C1 segment of cervical spinal cord (tissue), 14 donors: ENCODE data around the gene TLN1.

Source experiments
- DNase-seq, 14 donors: peaks; one replicate each; lab custom pipeline; 2025; lab: John Stamatoyannopoulos, UW

The TLN1 gene

DNA sequence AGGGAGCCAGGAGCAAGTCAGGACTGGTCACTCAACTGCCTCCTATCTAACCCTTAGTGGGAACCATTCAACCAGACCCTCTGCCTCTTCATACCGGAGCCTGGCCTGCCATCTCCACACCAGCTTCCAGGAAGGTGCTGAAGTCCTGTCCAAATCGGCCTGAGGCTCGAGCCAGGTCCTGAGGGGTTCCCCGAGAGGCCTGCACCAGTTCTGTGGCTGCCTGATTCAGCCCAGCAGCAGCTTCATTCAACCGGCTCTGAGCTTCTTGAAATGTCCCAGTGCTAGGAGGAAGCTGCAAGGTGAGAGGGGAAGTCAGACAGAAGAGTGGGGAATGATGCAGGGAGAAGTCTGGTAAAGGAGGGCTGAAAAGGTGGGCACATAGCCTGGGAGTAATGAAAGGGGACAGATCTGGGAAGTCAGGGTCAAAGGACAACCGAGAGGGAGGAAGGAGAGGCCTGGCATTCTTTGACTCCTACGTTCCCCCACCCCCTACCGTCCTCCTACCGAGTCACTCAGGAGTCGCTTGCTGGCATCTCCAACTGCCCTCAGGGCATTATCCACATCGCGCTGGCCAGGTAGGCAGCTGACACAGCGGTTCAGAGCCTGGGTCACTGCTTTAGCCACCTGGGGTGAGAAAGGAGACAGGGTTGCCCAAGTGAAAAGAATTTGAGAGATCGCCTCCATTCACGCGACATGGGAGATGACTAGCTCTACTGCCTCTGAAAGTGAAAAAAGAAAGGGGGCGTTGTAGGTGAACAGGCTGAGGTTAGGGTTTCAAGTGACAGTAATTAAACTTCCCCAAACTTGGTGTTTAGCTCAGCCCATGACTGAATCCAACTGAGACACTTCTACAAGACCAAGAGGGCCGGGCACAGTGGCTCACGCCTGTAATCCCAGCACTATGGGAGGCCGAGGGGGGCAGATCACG is 20.2 kb downstream of the TLN1 start:
- no peak for DNase-seq

DNA sequence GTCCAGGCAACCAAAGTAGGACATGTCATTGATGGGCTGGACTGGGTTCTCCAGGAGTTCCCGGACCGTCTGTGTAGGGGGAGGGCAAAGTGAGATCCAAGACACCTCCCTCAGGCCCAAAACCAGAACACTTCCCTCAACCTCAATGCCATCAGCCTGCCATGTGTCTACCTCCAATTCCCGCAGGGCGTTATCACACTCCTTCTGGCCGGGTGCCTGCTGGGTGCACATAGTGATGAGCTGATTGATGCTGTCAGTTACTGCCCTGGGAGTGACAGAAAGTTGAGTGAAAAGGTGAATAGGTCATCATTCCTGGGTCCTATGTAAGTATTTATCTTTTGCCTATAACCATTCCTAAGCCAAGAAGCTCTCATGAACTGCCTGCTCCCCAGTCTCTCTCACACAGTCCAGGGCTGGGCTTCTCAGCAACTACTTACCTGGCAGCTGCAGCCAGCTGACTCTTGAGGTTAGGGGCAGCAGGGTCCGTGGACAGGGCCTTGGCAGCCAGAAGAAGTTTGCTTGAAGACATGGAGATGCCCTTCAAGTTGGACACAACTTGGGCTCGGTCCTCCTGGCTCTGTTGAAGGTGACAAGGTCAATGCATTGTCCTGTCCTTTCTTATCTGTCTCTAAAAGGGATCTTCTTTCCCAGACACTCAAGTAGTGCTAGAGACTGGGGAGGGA is 21.0 kb downstream of the TLN1 start:
- no peak for DNase-seq

DNA sequence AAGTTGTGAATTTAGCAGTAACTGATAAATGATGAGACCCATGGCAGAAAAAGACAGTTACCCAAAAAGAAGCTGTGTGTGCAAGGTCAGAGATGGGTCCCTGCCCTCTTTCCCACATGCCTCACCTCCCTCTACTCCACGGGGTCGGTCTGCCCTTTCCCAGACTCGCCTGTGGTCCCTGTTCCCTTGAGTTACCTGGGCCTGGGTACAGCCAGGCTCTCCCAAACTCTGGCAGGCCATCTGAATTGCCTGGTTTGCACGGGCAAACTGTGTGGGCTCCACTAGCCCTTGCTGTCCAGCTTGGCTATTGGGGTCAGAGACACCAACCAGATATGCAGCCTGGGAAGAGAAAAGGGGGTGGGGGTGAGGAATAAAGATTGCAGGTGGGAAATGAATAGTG is 23.8 kb downstream of the TLN1 start:
- DNase-seq: no peak

DNA sequence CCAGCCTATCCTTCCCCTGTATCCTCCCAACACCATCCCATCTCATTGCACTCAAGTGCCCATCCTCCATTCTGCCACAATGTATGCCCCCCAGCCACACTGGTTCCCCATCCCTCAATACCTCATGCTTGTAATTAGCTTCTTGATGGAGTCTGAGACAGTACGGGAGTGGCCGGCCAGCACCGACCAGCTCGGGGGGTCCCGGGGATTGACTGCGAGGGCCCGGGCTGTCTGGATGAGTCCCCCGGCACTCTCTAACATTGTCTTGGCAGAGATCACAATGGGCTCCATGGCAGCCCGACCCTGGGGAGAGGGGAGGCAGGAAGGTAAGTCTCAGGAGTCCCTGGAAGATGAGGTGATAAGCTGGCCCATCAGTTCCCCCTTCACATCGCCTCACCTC is 25.0 kb downstream of the TLN1 start:
- DNase-seq: no peak

DNA sequence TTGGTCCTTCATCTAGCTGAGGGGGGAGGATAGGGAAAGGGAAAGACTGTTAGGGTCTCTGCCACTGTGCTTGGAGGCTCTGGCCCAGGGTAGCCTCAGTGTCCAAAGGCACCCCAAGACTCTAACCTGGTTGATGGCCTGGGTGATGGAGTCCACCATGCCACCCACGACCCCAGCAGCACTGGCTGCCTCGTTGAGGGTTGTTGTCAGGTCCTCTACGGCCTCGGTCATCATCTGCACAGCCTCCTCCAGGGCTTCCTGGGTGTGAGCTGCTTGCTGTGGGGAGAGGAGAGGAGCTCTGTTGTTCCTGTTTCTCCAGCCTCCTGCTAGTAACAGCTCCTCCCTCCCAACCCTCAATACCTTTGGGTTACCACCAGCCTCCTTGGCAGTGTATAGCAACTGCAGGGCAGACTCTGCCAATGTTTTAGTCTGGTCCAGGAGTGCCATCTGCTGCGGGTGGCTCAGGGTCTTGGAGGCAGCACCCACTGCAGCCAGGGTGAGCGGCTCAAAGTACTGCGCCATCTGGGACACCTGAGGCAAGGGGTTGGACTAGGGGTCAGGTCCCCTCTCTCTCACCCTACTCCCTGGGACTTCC is 26.1 kb downstream of the TLN1 start:
- peak in 1 of 14 donors; percentile 92 for DNase-seq

DNA sequence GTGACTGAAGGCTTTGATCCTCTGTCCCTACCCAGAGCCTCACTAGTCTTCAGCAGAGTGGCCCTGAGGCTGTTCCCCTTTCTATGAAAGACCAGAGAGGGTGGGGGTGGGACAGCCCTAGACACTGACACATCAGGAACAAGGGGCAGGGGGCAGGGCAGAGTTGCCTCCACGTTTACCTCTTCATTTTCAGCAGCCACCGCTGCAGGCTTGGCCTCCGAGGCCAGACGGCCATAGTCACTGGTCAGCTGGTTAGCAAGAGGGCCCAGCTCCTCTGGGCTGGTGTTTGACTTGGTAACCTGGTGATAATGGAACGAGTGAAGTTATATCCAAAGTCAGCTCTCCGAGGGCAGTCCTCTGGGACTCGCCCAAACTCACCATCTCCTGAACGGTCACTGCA is 26.6 kb downstream of the TLN1 start:
- no peak for DNase-seq

DNA sequence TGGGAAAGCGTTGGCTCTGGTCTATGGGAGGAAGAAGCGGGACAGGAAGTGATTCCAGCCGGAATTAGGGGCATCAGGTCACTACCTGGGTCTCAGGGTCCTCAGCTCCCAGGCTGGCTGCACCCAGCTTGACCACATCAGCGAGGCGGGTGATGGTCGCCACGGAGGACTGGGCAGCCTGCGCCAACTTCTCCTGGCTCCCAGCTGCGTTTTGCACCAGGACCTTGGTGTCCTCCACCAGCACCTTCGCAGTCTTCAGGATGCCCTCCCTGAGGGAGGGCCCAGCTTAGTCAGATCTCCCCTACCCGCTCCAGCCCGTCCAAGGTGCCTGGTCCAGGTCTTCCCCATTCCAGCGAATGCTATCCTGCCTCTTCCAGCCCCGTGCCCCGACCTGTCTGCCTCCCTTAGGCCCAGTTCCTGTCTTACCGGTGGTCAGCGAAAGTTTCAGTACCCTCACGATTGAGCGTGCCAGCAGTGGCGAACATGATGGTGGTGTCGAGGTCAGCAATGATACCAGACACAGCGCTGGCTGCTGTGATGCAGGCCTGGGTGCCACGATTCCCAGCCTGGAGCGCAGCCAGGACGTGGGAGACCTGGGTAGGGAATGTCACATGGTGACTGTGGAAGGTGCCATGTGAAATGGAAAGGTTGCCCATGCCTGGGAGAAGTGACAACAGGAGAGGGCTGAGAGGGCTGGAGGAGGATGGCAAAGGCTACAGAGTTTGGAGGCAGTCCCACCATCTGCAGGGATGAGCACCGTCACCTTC is 27.9 kb downstream of the TLN1 start:
- DNase-seq: no peak

DNA sequence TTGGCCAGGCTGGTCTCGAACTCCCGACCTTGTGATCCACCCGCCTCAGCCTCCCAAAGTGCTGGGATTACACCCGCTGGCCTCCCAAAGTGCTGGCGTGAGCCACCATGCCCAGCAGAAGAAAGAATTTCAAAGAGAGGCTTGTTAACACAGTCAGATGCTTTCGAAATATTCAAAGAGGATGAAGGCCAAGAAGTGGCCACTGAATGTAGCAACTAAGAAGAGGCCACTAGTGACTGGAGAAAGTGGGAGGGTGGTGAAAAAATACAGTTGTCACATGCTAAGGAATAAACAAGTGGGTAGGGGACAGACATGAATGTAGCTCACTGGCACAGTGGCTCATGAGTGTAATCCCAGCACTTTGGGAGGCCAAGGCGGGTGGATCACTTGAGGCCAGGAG is 29.3 kb downstream of the TLN1 start:
- no peak for DNase-seq

DNA sequence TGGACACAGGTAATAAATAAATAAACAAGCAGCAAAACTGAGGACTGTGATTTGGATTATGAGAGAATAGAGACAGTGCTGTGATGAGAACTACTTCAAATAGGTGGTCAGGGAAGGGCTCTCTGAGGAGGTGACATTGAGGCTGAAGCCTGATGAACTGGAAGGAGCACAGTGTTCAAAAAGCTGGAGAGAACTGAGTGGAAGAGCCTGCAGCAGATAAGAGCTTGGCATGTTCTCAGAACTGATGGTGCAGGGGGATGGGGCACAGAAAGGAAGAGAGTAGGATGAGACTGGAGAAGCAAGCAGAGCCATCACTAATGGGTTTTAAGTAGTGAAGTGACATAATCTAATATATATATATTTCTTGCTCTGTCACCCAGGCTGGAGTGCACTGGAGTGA is 31.1 kb downstream of the TLN1 start:
- DNase-seq: no peak

DNA sequence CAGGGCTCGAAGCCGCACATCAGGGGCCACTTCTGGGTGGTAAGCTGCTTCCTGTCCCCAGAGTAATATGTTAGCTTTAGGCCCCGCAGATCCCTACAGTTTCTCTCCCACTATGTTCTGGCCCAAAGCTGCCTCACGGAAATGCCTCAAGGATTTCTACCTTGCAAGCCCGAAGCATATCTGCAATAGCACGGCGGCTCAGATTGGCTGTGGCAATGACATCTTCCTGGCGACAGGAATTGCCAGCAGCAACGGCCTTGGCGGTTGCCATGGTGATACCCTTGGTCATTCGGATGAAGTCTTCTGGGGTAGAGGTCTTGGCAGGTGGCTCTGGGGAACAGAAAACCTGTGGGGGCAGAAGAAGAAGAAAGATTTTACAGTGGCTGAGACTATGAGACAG is 32.0 kb downstream of the TLN1 start:
- no peak for DNase-seq

DNA sequence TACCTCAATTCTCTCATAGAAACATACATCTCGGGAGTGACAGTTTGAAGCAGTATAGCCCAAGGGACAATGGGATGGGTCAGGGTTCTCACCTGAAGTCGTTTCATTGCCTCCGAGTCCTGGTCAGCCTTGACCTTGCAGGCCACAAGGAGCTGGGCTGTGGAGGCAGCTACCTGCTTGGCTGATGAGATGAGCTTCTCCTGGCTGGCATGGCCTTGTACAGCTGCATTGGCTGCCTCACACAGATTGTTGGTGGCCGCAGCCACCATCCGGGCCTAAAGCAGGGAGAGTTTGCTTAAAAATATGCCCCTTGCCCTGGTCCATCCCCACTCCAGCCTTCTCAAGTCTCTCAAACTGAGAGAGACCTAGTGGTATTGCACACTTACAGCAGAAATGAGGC is 33.8 kb downstream of the TLN1 start:
- DNase-seq: no peak

DNA sequence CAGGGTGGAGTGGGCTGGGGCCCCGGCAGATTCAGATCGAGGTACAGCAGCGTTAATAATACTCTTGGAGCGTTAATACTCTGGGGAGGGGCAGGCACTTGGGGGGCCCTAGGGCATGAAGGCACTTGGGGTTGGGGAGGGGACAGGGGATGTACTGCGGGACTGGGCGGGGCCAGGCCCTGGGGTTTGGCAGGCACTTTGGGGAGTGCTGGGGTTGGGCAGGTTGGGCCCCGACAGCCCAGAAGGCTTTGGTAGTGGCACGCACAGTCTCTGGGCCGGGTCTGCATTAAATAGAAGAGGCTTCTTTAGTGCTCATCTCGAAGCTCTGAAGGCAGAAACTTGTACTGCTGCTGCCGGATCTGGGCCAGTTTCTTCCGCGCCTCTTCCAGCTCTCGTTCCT is 34.5 kb downstream of the TLN1 start:
- DNase-seq: no peak

DNA sequence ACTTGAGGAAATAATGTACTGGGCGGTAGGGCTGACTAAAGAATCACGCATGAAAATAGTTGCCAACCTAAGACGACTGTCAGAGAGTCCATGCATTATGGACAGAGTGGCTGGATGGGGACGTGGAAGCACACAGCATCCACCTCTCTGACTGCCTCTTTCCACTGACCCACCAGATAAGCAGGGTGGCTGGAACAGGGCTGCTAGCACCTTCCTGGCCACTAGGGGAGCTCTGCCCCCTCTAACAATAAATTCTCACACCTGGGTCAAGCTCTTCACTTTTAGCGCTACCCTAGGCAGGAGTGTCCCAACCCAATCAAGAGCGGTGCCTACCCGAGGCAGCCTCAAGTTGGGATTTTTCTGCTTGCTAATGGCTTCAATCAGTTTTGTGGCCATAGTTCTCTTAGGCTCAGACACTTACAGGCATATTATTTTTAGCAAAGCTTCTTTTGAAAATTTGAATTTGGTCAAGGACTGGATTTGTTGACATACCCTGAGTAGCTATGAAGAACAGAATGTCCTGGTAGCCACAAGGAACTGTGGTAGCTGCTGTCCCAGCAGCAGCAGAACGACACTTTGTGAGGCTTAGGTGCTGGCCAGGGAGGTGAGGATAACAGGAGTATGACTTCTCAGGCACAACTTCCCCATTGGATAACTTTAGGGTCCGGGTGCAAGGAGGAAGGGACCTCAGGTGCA is 35.3 kb downstream of the TLN1 start:
- DNase-seq: peak in 6 of 14 donors; percentile 5 to 56 (median 15)

DNA sequence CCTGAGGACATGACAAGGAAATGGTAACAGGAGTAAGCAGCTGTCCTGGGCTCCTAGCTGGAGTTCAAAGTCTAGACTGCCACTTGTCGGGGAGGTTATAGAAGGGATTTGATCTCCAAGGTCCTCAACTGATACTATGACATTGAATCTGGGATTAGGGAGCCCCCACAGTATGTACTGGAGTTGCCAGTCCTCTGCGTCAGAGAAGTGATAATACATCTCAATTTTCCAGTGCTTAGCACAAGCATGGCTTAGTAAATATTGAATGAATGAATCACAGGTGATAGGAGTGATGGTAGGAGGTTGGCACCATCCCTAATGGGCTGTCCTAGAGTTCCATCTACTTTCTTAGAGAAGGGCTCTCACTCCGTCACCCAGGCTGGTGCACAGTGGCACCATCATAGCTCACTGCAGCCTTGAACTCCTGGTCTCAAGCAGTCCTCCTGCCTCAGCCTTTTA is 36.0 kb downstream of the TLN1 start:
- DNase-seq: no peak

DNA sequence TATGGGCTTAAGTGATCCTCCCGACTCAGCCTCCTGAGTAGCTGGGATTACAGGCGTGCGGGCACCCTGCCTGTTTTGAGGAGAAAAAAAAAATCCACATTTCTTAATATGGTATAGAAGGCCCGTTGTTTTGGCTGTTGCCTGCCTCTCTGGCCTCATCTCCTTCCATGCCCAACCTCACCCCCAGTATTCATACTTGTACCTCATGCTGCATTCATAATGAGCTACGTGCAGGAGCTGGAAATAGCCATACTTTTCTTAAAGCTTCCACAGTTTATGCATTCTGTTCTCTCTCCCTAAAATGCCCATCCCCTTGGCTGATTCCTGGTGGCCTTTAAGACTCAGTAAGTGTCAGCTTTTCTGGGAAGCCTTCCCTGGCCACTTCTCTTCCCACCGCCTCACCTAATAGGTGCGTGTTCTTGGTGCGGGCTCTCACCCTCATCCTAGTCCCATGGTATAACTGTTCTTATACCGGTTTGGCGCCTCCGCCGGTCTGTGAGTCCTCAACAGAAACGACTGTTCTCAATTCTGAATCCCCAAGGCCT is 40.2 kb downstream of the TLN1 start:
- DNase-seq: no peak

DNA sequence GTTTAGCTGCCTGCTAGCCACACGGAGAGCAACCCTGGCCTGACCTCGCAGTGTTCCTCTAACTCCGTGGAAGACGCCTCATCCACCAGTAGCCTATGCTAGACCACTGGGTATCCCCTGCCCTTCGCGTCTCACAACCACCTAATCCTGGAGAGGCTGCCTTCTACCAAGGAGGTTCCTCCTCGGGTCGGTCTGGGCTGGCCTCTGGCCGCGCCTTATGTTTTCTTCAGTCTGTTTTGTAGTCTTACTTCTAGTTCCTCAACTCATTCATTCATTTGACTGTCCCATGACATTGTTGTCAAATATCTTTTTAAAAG is 40.7 kb downstream of the TLN1 start:
- DNase-seq: peak in 3 of 14 donors; percentile 46 to 67 (median 49)

DNA sequence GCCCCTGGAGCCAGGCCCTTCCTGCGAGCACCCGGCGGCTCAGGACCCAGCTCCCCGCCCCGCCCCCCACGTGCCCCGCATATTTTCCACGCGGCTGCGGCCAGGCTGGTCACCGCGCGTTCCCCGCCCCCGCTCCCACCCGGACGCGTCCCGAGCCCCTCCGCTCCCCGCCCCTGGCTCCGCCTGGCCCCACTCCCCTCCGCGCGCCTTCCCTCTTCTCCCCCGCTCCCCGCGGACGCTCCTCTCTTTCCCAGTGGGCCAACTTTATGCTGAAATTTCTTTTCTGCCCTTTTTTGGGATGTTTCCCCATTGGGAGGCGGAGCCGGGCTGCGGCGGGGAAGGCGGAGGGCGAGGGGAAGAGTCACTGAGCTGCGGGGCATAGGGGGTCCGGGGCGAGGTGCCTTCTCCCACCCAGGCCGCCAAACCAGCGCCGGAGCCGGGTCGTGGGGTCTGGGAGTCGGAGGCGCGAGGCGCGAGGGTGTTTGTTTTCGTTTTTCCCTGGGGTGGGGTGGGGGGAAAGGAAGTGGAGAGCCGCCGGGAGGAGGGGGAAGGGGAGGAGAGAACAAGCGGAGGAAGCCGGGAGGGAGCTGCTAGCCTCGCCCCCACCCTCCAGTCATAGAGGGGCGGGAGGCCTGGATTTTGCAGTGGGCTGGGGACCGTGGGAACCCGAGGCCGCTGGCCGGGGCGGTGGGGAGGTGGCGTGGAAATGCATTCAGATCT is 41.2 kb downstream of the TLN1 start:
- DNase-seq: peak in 10 of 14 donors; percentile 21 to 67 (median 40)

DNA sequence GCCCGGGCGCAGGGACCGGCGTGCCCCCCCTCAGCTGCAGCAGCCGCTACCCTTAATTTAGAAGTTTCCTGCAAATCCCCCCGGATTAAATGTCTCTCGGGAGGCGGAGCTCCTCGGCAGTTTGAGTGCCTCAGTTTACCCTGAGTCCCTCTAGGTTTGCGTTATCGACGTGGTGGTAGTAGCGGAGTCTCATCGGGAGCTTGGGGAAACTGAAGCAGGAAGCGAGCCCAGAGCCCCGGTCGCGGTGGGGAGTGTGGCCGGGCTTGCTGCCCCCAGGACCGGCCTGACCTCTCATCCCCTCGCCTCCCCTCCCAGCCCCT is 41.7 kb downstream of the TLN1 start:
- peak in 1 of 14 donors; percentile 37 for DNase-seq

DNA sequence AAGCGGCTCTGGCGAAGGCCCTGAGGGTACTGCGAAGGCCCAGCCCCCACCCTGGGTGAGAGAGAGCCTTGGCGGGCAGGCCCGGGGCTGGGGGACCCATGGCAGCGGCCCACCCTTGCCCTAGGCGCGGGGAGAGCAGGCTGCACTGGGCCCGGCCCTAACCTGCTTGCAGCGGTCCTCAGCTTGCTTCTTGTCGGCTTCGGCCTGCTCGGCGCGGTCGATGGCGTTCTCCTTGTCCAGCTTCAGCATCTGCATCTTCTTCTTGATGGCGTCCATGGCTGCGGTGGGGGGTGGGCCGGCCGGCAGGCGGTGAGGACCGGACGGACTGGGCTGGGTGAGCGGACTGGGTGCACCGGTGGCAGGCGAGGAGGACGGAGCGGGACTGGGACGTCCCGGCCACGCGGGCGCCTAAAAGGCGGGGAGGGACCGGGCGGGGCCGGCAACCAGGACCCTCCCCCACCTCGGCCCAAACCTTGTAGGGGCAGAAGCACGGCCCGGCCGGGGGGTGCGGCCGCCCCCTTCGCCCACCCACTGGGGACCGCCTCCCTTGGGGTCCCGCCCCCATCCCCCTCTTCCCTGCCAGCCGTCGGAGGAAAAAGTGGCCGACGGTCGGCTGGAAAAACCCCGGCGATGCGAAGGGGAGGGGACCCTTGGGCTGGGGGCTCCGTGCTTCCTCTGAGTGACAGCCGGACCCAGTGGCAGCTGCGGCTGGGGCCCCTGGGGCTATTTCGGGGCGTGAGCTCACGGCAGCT is 42.3 kb downstream of the TLN1 start, which contains the start of gene TPM2:
TSS of gene TPM2 (minus strand) at position 384 of the 752 bp plus-strand sequence. CDS start at position 276, 108 bp downstream.
- no peak for DNase-seq
